ENCODE results near the gene GJC2.

GJC2 gene

DNA sequence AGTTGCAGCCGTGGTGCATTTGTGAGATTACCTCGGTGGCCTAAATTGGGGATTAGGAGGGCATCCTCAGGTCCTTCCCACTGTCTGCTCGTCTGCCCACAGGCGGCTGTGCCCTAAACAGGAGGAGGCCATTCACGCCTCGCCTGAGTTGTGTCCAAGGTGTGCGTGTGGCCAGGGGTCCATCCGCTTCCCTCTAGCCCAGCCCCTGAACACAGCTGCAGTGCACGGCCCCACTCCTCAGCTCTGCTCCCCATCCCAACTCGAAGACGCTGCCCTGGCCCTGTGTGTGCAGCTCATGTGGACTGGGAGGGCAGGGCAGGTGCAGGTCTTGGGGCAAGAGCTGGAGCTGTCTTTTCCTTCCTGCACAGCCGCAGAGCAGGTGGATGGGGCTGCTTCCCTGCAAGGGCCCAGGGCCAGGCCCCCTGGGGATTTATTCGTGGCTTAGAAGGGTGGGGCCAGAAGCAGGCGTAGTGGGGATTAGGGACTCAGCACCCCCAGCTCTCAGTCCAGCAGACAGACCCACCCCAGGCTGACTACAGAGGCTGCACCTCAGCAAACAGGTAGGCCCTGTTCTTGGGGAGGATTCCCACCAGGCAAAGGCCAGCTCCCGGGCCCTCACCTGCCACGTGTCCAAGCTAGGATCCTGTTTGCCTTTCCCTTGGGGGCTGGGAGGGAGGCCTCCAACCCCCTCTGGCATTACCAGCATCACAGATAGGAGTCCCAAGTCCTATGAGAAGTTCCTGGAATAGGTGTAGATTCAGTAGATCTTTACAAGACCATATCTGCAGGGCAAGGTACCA lies 5.3 kb upstream of the GJC2 start:
- DNase-seq (ENCODE audit: low read depth in 2 of 2, low spot score in 1 of 2) = no peak

DNA sequence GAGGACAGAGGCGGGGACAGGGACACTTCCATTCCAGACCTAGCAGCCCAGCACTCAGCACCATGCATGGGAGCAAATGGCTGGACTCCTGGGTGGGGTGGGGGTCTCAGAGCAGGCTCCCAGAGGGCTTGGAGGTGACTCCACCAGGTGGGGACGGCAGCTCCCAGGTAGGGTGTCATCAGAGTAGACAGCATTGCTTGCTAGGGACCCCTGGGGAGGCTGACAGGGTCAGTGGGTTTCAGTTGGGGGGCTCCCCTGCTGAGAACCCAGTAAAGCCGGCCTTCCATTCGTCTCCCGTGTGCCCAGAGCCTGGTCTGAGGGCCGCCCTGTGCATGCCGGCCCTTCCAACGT lies 4.8 kb upstream of the GJC2 start:
- DNase-seq (ENCODE audit: low read depth in 2 of 2, low spot score in 1 of 2) = no peak

- no peak for DNase-seq (ENCODE audit: low read depth in 2 of 2, low spot score in 1 of 2)
These were observed 4.0 kb upstream of the GJC2 start for GRCh38 chr1:228145463-228146416.

DNA sequence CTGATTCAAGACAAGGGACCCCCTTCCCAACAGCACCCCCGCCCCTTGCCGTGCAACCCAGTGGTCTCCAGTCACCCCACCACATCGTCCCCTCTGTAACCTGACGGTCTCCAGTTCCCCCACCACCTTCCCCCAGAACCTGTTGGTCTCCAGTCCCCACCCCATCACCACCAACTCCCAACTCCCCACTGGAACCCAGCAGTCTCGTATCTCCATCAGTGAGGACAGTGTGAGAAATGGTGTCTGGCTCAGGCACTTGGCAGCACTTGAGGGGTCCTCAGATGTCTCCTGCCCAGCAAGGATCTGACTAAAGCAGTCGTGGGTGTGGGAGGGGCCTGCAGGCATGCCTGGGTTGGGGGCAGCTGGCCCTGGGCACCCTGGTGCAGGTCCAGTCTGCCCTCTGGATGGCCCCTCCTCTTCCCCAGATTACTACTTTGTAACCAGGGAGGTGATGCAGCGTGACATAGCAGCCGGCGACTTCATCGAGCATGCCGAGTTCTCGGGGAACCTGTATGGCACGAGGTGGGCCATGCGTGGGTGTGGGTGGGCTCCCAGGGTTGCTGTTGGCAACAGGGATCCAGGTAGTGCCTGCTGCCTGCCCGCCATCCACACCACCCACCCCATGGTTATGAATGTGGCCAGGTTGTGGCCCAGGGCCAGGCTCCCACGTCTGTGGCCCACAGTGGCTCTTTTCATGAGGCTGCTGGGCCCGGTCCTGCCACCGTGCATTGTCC lies 3.1 kb upstream of the GJC2 start:
- DNase-seq (ENCODE audit: low read depth in 2 of 2, low spot score in 1 of 2) = no peak

- no peak for DNase-seq (ENCODE audit: low read depth in 2 of 2, low spot score in 1 of 2)
These were observed 2.5 kb upstream of the GJC2 start for GRCh38 chr1:228147151-228147693.

DNA sequence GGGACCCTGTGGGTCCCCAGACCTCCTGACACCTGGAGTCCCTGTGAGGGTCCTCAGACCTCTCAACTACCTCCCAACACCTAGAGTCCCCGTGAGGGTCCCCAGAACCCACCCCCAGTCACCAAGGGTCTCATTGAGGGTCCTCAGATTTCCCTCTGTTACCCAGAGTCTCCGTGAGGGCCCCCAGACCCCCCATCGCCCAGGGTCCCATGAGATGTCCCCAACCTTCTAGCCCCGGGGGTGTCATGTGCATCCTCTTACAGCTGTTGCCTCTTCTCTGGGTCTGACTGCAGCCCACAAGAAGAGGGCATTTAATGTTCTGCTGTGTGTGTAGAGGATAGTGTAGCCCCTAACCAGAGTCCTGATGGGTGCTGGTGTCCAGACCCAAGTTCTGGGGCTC lies 2.0 kb upstream of the GJC2 start:
- no peak for DNase-seq (ENCODE audit: low read depth in 2 of 2, low spot score in 1 of 2)

- DNase-seq (ENCODE audit: low read depth in 2 of 2, low spot score in 1 of 2) = no peak
These were observed 1.4 kb upstream of the GJC2 start for GRCh38 chr1:228148196-228148861.

- no peak for DNase-seq (ENCODE audit: low read depth in 2 of 2, low spot score in 1 of 2)
These were observed 760 bp upstream of the GJC2 start for GRCh38 chr1:228148935-228149405.

- DNase-seq (ENCODE audit: low read depth in 2 of 2, low spot score in 1 of 2) = no peak
These were observed 360 bp downstream of the GJC2 start for GRCh38 chr1:228150120-228150460.

GRCh38 chr1:228150461-228151179 lies 890 bp downstream of the GJC2 start:
- no peak for DNase-seq (ENCODE audit: low read depth in 2 of 2, low spot score in 1 of 2)

GRCh38 chr1:228151180-228151925 lies 1.6 kb downstream of the GJC2 start:
- DNase-seq (ENCODE audit: low read depth in 2 of 2, low spot score in 1 of 2) = no peak

DNA sequence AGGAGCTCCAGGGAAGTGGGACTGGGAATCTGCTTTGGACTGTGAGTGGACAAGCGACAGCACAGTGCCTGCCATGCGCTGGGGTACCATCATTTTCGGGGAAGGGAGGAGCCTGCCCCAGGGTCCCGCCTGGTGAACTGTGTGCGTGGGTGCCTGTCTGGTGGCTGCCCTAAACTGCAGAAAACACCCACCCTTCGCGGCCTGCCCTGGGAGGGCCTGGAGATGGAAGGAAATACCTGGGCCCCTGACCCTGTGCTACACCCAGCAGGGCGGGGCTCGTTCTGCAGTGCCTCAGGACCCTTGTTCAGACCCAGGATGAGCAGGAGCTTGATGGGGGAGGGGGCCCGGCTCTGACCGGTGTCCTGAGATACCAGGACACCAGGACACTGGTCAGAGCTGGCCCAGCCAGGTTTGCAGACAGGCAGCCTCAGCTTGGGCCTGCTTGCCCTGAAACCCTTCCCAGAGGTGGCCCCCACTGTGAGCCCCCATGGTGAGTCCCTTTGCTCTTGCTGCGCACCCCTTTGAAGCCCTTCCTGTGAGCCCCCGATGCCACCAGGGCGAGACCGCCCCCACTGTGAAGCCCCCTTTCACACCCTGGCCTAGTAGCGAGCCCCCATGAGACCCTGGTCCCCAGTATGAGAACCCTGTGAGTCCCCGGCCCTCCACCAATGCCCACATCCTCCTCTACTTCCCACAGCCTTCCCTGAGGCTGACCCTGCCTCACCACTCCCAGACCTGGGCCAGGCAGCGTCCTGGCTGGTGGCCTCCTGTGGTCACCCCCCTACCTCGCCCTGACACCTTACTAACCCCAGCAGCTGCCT lies 2.6 kb downstream of the GJC2 start:
- no peak for DNase-seq (ENCODE audit: low read depth in 2 of 2, low spot score in 1 of 2)

DNA sequence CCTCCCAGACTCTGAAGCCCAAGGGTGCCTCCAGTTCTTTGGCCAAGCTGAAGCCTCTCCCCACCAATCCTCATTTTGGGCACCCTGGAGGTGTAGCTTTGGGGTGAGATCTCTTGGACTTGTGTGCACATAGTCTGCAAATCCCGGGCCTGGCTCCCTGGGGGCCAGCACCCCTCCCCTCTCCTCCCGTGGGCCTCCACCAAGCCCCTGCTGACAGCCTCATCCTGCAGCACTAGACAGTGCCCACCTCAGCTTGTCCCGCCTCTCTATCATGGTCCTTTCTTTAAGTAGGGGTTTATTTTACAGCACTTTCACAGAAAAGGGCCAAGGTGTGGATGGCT lies 3.2 kb downstream of the GJC2 start:
- no peak for DNase-seq (ENCODE audit: low read depth in 2 of 2, low spot score in 1 of 2)

DNA sequence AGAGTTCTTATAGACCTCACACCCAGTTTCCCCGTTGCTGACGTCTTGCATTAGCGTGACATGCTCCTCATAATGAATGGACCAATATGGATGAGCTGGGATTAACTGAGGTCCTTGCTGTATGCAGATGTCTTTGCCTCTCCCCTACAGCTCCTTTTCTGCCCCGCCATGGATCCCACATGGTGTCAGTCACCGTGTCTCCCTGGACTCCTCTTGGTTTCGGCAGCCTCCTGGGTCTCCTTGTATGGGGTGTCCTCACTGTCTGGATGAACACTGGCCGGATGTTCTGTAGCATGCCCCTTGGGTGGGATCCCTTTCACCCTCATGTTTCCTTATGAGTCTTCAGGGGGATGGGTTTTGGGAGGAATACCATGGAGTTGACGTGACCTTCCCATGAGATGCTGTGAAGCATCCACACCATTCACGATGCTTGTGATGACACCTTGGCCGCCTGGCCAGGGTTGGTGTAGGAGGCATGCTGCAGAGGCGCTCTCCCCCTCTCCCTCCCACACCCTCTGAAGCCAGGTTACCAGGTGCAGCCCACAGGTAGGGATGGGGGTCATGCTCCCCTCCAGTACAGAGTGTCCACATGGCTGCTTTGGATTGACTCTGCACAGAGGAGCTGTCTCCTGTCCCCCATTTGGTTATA lies 4.4 kb downstream of the GJC2 start:
- DNase-seq (ENCODE audit: low read depth in 2 of 2, low spot score in 1 of 2) = no peak

- DNase-seq (ENCODE audit: low read depth in 2 of 2, low spot score in 1 of 2) = peak in 1 of 2 donors; percentile 30
These were observed 5.2 kb downstream of the GJC2 start for GRCh38 chr1:228154670-228155571.

- DNase-seq (ENCODE audit: low read depth in 2 of 2, low spot score in 1 of 2) = no peak
These were observed 6.1 kb downstream of the GJC2 start for GRCh38 chr1:228155596-228156514.
